Measurements from ENCODE around the gene NHLH2. TPM values are rescaled to one million over a fixed set of nuclear protein-coding genes. Genes with fewer than 3 reads are reported as not detected.

NHLH2 gene
- under 1 TPM in 2 of 6 donors, not detected in 4; 0.03 to 0.06 TPM for total RNA-seq
- polyA plus RNA-seq: under 1 TPM in 1 of 2 donors, not detected in 1; 0.12 TPM

- Histone ChIP-seq H3K27ac (no peak within 1 kb of the TSS), H3K4me3 (no peak within 1 kb of the TSS), H3K36me3 (no peaks in the 10 kb centered on the region), H3K4me1 (peaks cover 7 to 15% (median 13%) of the 10 kb centered on the region in 3 donors), H3K9me3 (no peaks in the 10 kb centered on the region), H3K27me3 (peaks cover 0 to 60% (median 31%) of the 10 kb centered on the region in 4 donors)
- 26 to 29% methylated on average over 9 of the region's 9 CpGs for WGBS, 2 donors
- TF ChIP-seq CTCF (IDR thresholded peaks at IDR 0.05): no peak
- intact Hi-C loops (cut with DNase I): no loop called here
- ATAC-seq: no peak
- no peak for FAIRE-seq
- no peak for DNase-seq
Observed at GRCh38 chr1:115840605-115841460, at the start of gene NHLH2. Gene NHLH2 (minus strand): TSS chr1:115841126. CDS start chr1:115838372, 2,754 bp downstream.

- WGBS, 2 donors: 17% methylated on average over 4 of the region's 4 CpGs
- intact Hi-C loops (cut with DNase I): no loop called here
Observed at GRCh38 chr1:115890580-115890979, 49.7 kb upstream of the NHLH2 start.

GRCh38 chr1:115888976-115889375 is 48.0 kb upstream of the NHLH2 start:
- no peak for DNase-seq
- TF ChIP-seq CTCF (IDR thresholded peaks at IDR 0.05): no peak
- WGBS, 2 donors: 94 to 97% methylated on average over 2 of the region's 2 CpGs
- no peak for ATAC-seq
- no peak for FAIRE-seq
- Histone ChIP-seq H3K9me3 (no peaks in the 10 kb centered on the region), H3K4me3 (no peak overlapping the region), H3K4me1 (no peaks in the 10 kb centered on the region), H3K36me3 (no peaks in the 10 kb centered on the region), H3K27ac (no peak overlapping the region), H3K27me3 (no peaks in the 10 kb centered on the region)
- intact Hi-C loops (cut with DNase I): no loop called here

More at GRCh38 chr1:115890580-115890979, 49.7 kb upstream of the NHLH2 start:
- Histone ChIP-seq H3K27ac (no peak overlapping the region), H3K9me3 (no peaks in the 10 kb centered on the region), H3K4me1 (no peaks in the 10 kb centered on the region), H3K4me3 (no peak overlapping the region), H3K27me3 (no peaks in the 10 kb centered on the region), H3K36me3 (no peaks in the 10 kb centered on the region)
- TF ChIP-seq CTCF (IDR thresholded peaks at IDR 0.05): no peak
- DNase-seq: peak in 3 of 6 donors; percentile 7 to 21 (median 16)
- FAIRE-seq: no peak
- peak; percentile 70 to 84 (median 81) for ATAC-seq

GRCh38 chr1:115882913-115883902 is 42.3 kb upstream of the NHLH2 start:
- FAIRE-seq (no peak), ATAC-seq (no peak), DNase-seq (no peak)
- Histone ChIP-seq H3K27ac (no peak overlapping the region), H3K27me3 (no peaks in the 10 kb centered on the region), H3K9me3 (no peaks in the 10 kb centered on the region), H3K4me1 (peaks cover 0 to 8% (median 0%) of the 10 kb centered on the region in 3 donors), H3K4me3 (no peak overlapping the region), H3K36me3 (no peaks in the 10 kb centered on the region)
- intact Hi-C loops (cut with DNase I): no loop called here
- WGBS, 2 donors: 67 to 74% methylated on average over 8 of the region's 8 CpGs
- no peak for TF ChIP-seq CTCF (IDR thresholded peaks at IDR 0.05)
